Hepatocyte (in vitro differentiated cells): Measurements from ENCODE around the gene TM9SF1. TPM values are rescaled to one million over a fixed set of nuclear protein-coding genes. Genes with fewer than 3 reads are reported as not detected.

Source experiments
- DNase-seq: peaks from one replicate; pipeline ENCODE4 v3.0.0-alpha.2; 2016; ENCODE audit warnings: low spot score
- H2AFZ ChIP-seq: fragments of 200-600 bp; sonication (generic); 2 replicates; pipeline ENCODE4 v1.6.0; 2016; ENCODE audit warnings: antibody characterized with exemption, mild to moderate bottlenecking
- H3K27ac ChIP-seq: fragments of 200-600 bp; sonication (generic); 2 replicates; pipeline ENCODE4 v1.5.1; 2016; ENCODE audit warnings: mild to moderate bottlenecking
- H3K27me3 ChIP-seq: fragments of 200-600 bp; sonication (generic); 2 replicates; pipeline ENCODE4 v1.6.1; 2016
- H3K36me3 ChIP-seq: fragments of 200-600 bp; sonication (generic); replicated peaks from 2 replicates; pipeline ENCODE4 v1.5.1; 2016; ENCODE audit warnings: low read depth; ENCODE audit not compliant: insufficient read depth
- H3K4me1 ChIP-seq: fragments of 200-600 bp; sonication (generic); 2 replicates; pipeline ENCODE4 v1.5.1; 2016; ENCODE audit warnings: mild to moderate bottlenecking, moderate library complexity; ENCODE audit not compliant: insufficient read depth
- H3K4me2 ChIP-seq: fragments of 200-600 bp; sonication (generic); 2 replicates; pipeline ENCODE4 v1.6.0; 2016
- H3K4me3 ChIP-seq: fragments of 200-600 bp; sonication (generic); 2 replicates; pipeline ENCODE4 v1.5.1; 2016; ENCODE audit warnings: mild to moderate bottlenecking
- H3K79me2 ChIP-seq: fragments of 200-600 bp; sonication (generic); 2 replicates; pipeline ENCODE4 v1.6.0; 2017; ENCODE audit warnings: mild to moderate bottlenecking
- H3K9me2 ChIP-seq: fragments of 200-600 bp; sonication (generic); replicated peaks from 2 replicates; pipeline ENCODE4 v1.6.0; 2017; ENCODE audit warnings: mild to moderate bottlenecking; ENCODE audit not compliant: insufficient read depth
- H3K9me3 ChIP-seq: fragments of 200-600 bp; sonication (generic); 2 replicates; pipeline ENCODE4 v1.5.1; 2016; ENCODE audit warnings: low read depth, mild to moderate bottlenecking
- H4K20me1 ChIP-seq: fragments of 200-600 bp; sonication (generic); 2 replicates; pipeline ENCODE4 v1.6.0; 2016; ENCODE audit warnings: mild to moderate bottlenecking; ENCODE audit not compliant: insufficient read depth, poor library complexity, severe bottlenecking
- EZH2 ChIP-seq: fragments of 200-600 bp; sonication (generic); IDR thresholded peaks from 2 replicates; pipeline ENCODE4 v1.6.1; 2016; ENCODE audit warnings: antibody characterized with exemption, mild to moderate bottlenecking, borderline replicate concordance
- EZH2phosphoT487 ChIP-seq: fragments of 200-600 bp; sonication (generic); IDR thresholded peaks from one replicate; pipeline ENCODE4 v1.6.1; 2018; ENCODE audit warnings: antibody characterized with exemption, mild to moderate bottlenecking, low read depth, moderate library complexity; ENCODE audit not compliant: unreplicated experiment, severe bottlenecking
- WGBS: methylation state at CpG from one replicate; pipeline ENCODE4 v1.1.6; 2016; ENCODE audit warnings: low lambda C conversion rate; ENCODE audit errors: missing lambda C conversion rate; 5-methylcytosine and 5-hydroxymethylcytosine counted together
- polyA plus RNA-seq: library from polyadenylated mRNA; unstranded; fragments of >200 nt; fragmentation: Nextera tagmentation; extraction: Ambion mirVana; gene quantifications from 2 replicates; pipeline ENCODE4 v1.2.1, GENCODE V29; 2016
- total RNA-seq: library from RNA; depleted of rRNA; stranded (reverse); fragments of >200 nt; gene quantifications from 2 replicates; pipeline ENCODE4 v1.2.3, GENCODE V29; 2014
- TF ChIP-seq, protein P1 (sequence below): fragments of 200-600 bp; sonication (generic); IDR thresholded peaks from 2 replicates; pipeline ENCODE4 v1.5.1; 2016; ENCODE audit warnings: antibody characterized with exemption, mild to moderate bottlenecking; ENCODE audit not compliant: poor library complexity

TM9SF1 gene
- total and polyA plus RNA-seq, 2 experiments from 2014 or later, result 68.1 to 84.0 TPM

DNA sequence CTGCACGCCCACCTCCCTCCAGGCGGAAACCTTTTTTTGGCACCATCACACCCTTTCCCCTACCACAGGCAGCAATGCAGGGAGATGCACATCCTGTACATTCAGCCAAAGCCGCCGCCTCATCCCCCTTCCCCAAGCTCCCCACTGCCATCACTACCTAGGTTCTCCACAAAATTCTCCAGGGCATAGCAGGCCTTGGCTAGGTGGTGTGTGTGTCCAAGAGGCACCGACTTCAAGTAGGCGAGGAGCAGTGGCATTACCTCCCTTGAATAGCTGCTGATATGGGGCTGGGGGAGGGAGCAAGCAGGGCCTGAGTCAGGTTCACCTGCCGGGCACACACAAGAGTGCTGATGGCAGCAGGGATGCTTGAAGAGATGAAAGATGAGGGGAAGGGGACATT lies 10.2 kb downstream of the TM9SF1 start:
- TF ChIP-seq EZH2phosphoT487, result no peak
- TF ChIP-seq, protein P1, sequence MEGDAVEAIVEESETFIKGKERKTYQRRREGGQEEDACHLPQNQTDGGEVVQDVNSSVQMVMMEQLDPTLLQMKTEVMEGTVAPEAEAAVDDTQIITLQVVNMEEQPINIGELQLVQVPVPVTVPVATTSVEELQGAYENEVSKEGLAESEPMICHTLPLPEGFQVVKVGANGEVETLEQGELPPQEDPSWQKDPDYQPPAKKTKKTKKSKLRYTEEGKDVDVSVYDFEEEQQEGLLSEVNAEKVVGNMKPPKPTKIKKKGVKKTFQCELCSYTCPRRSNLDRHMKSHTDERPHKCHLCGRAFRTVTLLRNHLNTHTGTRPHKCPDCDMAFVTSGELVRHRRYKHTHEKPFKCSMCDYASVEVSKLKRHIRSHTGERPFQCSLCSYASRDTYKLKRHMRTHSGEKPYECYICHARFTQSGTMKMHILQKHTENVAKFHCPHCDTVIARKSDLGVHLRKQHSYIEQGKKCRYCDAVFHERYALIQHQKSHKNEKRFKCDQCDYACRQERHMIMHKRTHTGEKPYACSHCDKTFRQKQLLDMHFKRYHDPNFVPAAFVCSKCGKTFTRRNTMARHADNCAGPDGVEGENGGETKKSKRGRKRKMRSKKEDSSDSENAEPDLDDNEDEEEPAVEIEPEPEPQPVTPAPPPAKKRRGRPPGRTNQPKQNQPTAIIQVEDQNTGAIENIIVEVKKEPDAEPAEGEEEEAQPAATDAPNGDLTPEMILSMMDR, result no peak
- no peak for TF ChIP-seq EZH2
- no peak overlapping the region for H3K4me2 ChIP-seq
- no peaks in the 10 kb centered on the region for H3K9me3 ChIP-seq
- no peak for DNase-seq
- WGBS, result 89% methylated on average over 7 of the region's 7 CpGs
- H3K27me3 ChIP-seq, result no peaks in the 10 kb centered on the region
- no peaks in the 10 kb centered on the region for H3K36me3 ChIP-seq
- no peak overlapping the region for H2AFZ ChIP-seq
- H3K79me2 ChIP-seq, result peaks cover 15% of the 10 kb centered on the region
- H3K4me1 ChIP-seq, result peaks cover 5% of the 10 kb centered on the region
- no peak overlapping the region for H3K4me3 ChIP-seq
- no peaks in the 10 kb centered on the region for H3K9me2 ChIP-seq
- H3K27ac ChIP-seq, result no peak overlapping the region
- H4K20me1 ChIP-seq, result no peaks in the 10 kb centered on the region

DNA sequence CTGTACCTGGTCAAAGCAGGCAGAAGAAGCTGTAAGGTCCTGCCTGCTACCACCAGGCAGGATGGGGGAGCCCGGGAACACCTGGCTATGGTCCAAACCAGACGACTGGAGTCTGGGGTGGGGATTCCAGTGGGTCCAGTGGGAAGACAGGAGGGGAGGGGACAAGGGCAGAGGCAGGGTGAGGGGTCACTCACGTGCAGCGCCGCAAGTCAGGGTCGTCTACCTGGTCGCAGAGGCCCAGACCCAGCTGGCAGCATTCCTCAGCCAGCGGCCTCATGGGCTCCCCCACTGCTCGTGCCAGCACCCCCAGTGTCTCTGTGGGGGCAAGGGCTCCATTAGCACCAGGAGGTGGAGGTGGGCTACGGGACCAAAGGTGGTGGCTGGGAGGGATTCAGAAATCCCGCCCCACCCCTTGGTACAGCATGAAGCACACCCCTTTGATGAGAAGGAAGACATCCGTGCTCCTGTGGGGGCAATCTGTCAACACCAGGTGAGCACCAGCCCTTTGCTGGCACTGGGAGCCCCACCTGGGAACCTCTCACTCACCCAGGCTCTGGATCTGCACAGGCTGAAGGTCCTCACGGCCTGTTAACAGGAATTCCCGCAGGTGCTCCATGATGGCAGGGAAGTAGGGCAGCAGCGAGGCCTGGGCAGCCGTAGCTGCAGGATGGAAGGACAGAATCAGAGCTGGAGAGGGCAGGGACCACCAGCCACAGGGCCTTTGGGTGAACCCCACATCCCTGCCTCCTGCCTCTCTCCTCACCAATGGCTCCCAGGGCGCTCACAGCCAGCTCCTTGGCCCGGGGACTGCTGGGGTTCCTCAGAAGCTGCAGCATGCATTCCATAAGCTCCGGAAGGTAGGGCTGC lies 10.9 kb downstream of the TM9SF1 start:
- no peaks in the 10 kb centered on the region for H3K27me3 ChIP-seq
- no peak for TF ChIP-seq EZH2
- TF ChIP-seq, protein P1, result no peak
- no peak for TF ChIP-seq EZH2phosphoT487
- no peak overlapping the region for H2AFZ ChIP-seq
- no peak overlapping the region for H3K4me3 ChIP-seq
- peaks cover 5% of the 10 kb centered on the region for H3K4me1 ChIP-seq
- no peaks in the 10 kb centered on the region for H3K36me3 ChIP-seq
- H4K20me1 ChIP-seq, result no peaks in the 10 kb centered on the region
- H3K79me2 ChIP-seq, result peaks cover 14% of the 10 kb centered on the region
- H3K9me2 ChIP-seq, result no peaks in the 10 kb centered on the region
- DNase-seq, result no peak
- no peak overlapping the region for H3K27ac ChIP-seq
- no peaks in the 10 kb centered on the region for H3K9me3 ChIP-seq
- H3K4me2 ChIP-seq, result no peak overlapping the region
- 93% methylated on average over 14 of the region's 19 CpGs for WGBS

DNA sequence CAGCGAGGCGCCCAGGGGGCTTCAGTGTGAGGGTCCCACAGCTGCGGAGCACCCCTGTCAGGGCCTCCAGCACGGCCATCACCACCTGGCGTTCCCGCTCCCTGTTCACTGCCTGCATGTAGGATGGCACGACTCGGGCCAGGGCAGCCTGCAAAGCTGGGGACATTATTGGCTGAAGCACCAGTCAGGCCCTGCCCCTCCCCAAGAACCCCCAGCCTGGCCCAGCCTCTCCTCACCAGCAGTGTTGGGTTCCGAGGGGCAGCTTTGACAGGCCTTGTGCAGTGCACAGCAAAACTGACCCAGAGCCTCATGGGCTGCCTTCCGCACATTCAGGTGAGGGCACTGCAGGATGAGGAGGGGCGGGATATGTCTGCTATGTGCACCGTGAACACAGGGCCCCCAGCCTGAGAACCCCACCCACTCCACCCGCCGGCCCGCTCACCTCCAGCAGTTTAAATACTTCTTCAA lies 12.2 kb downstream of the TM9SF1 start:
- H3K9me2 ChIP-seq, result no peaks in the 10 kb centered on the region
- no peaks in the 10 kb centered on the region for H3K9me3 ChIP-seq
- H4K20me1 ChIP-seq, result no peaks in the 10 kb centered on the region
- peaks cover 14% of the 10 kb centered on the region for H3K79me2 ChIP-seq
- WGBS, result 97% methylated on average over 12 of the region's 15 CpGs
- H2AFZ ChIP-seq, result no peak overlapping the region
- TF ChIP-seq EZH2 (no peak), EZH2phosphoT487 (no peak)
- TF ChIP-seq, protein P1, result no peak
- no peak overlapping the region for H3K27ac ChIP-seq
- no peak for DNase-seq
- H3K4me1 ChIP-seq, result peaks cover 5% of the 10 kb centered on the region
- no peaks in the 10 kb centered on the region for H3K36me3 ChIP-seq
- no peak overlapping the region for H3K4me2 ChIP-seq
- no peak overlapping the region for H3K4me3 ChIP-seq
- no peaks in the 10 kb centered on the region for H3K27me3 ChIP-seq
